MCF 10A (cell line): ENCODE results near the gene FBXW7. TPM values are rescaled to one million over a fixed set of nuclear protein-coding genes. Genes with fewer than 3 reads are reported as not detected.

Experiments used
- BruUV-seq: library from RNA; stranded (reverse); fragments of 400-500 nt; replicated peaks from 2 replicates; lab custom pipeline; 2021; lab: Mats Ljungman, UMichigan
- CTCF ChIA-PET: fragments of 300-600 bp; sonication (Branson Sonifier 250); formaldehyde crosslinking; extraction: SDS; loops from one replicate; lab custom pipeline; 2021; ENCODE audit warnings: antibody characterized with exemption, inconsistent platforms; lab: Yijun Ruan, JAX
- POLR2A ChIA-PET: fragments of 300-600, 350-650 bp; sonication (Branson Sonifier 250); formaldehyde crosslinking; extraction: SDS; loops from one replicate; lab custom pipeline; 2020; ENCODE audit warnings: antibody characterized with exemption, inconsistent platforms; lab: Yijun Ruan, JAX
- DNase-seq: peaks from one replicate; pipeline ENCODE4 v3.0.0-alpha.2; 2018; ENCODE audit not compliant: unreplicated experiment
- H3K27ac Mint-ChIP-seq: one replicate; pipeline ENCODE4 v1.8.0; 2022; ENCODE audit warnings: mild to moderate bottlenecking, low read depth, mixed read lengths; ENCODE audit not compliant: unreplicated experiment
- H3K27me3 Mint-ChIP-seq: one replicate; pipeline ENCODE4 v1.8.0; 2022; ENCODE audit warnings: mixed read lengths; ENCODE audit not compliant: insufficient read depth, unreplicated experiment
- H3K36me3 Mint-ChIP-seq: one replicate; pipeline ENCODE4 v1.8.0; 2022; ENCODE audit warnings: mild to moderate bottlenecking, moderate library complexity, mixed read lengths; ENCODE audit not compliant: insufficient read depth, unreplicated experiment
- H3K4me1 Mint-ChIP-seq: one replicate; pipeline ENCODE4 v1.8.0; 2022; ENCODE audit warnings: mixed read lengths; ENCODE audit not compliant: insufficient read depth, unreplicated experiment
- H3K4me3 Mint-ChIP-seq: one replicate; pipeline ENCODE4 v1.8.0; 2022; ENCODE audit warnings: mild to moderate bottlenecking, moderate library complexity, mixed read lengths; ENCODE audit not compliant: unreplicated experiment
- H3K9me3 Mint-ChIP-seq: one replicate; pipeline ENCODE4 v1.8.0; 2022; ENCODE audit warnings: mixed read lengths; ENCODE audit not compliant: unreplicated experiment
- CTCF ChIP-seq: fragments of 200-600 bp; IDR thresholded peaks from one replicate; pipeline ENCODE4 v1.8.0; 2022; ENCODE audit warnings: antibody characterized with exemption, mild to moderate bottlenecking; ENCODE audit not compliant: unreplicated experiment
- intact Hi-C: fragments of 100-400 bp; cut with micrococcal nuclease; formaldehyde crosslinking; loops from 2 replicates; pipeline ENCODE4 v1.14.1; 2022
- total RNA-seq: library from RNA; stranded (reverse); gene quantifications from 2 replicates; pipeline ENCODE4 v1.2.3, GENCODE V29; 2022

Gene FBXW7
- total RNA-seq, 1 experiment from 2014 or later, result 40.2 TPM

- H3K36me3 Mint-ChIP-seq, result no peaks in the 10 kb centered on the region
- no peak overlapping the region for H3K27ac Mint-ChIP-seq
- peaks cover 4% of the 10 kb centered on the region for H3K4me1 Mint-ChIP-seq
- DNase-seq, result no peak
- CTCF ChIA-PET, result interaction anchor here (0.6 kb wide), 1 partner anchor 49 kb away, joined by 3 read pairs; no protein-coding TSS in a partner anchor
- POLR2A ChIA-PET, result interaction anchor here (0.6 to 0.9 kb wide), 2 partner anchors 15 to 150 kb away, joined by 3 read pairs; no protein-coding TSS in a partner anchor
- intact Hi-C loops, result no loop called here
- no TSS peak for BruUV-seq
- no peaks in the 10 kb centered on the region for H3K9me3 Mint-ChIP-seq
- no peak for TF ChIP-seq CTCF
- H3K4me3 Mint-ChIP-seq, result no peak overlapping the region
- H3K27me3 Mint-ChIP-seq, result no peaks in the 10 kb centered on the region
Observed at GRCh38 chr4:152575533-152575932, 39.6 kb upstream of the FBXW7 start.

GRCh38 chr4:152573861-152574260 lies 38.0 kb upstream of the FBXW7 start:
- ChIA-PET POLR2A (interaction anchor here (0.6 kb wide), 1 partner anchor 814 kb away, joined by 3 read pairs; no protein-coding TSS in a partner anchor), CTCF (no interaction called here)
- H3K4me3 Mint-ChIP-seq, result no peak overlapping the region
- no peaks in the 10 kb centered on the region for H3K9me3 Mint-ChIP-seq
- H3K27ac Mint-ChIP-seq, result no peak overlapping the region
- no TSS peak for BruUV-seq
- peaks cover 4% of the 10 kb centered on the region for H3K4me1 Mint-ChIP-seq
- no peak for TF ChIP-seq CTCF
- H3K27me3 Mint-ChIP-seq, result no peaks in the 10 kb centered on the region
- no peaks in the 10 kb centered on the region for H3K36me3 Mint-ChIP-seq
- intact Hi-C loops, result no loop called here
- no peak for DNase-seq

- H3K27me3 Mint-ChIP-seq, result no peaks in the 10 kb centered on the region
- POLR2A ChIA-PET, result interaction anchor here (1.0 kb wide), 1 partner anchor 14 kb away, joined by 4 read pairs; no protein-coding TSS in a partner anchor
- H3K4me1 Mint-ChIP-seq, result peaks cover 4% of the 10 kb centered on the region
- no peak for DNase-seq
- CTCF ChIA-PET, result no interaction called here
- H3K36me3 Mint-ChIP-seq, result no peaks in the 10 kb centered on the region
- BruUV-seq, result no TSS peak
- H3K27ac Mint-ChIP-seq, result no peak overlapping the region
- intact Hi-C loops, result no loop called here
- H3K9me3 Mint-ChIP-seq, result no peaks in the 10 kb centered on the region
- H3K4me3 Mint-ChIP-seq, result no peak overlapping the region
- no peak for TF ChIP-seq CTCF
Observed at GRCh38 chr4:152572417-152573086, 36.7 kb upstream of the FBXW7 start.

- ChIA-PET CTCF (no interaction called here), POLR2A (interaction anchor here (1.0 kb wide), 1 partner anchor 13 kb away, joined by 4 read pairs; no protein-coding TSS in a partner anchor)
- no peak overlapping the region for H3K4me3 Mint-ChIP-seq
- no TSS peak for BruUV-seq
- peaks cover 4% of the 10 kb centered on the region for H3K4me1 Mint-ChIP-seq
- H3K27ac Mint-ChIP-seq, result no peak overlapping the region
- intact Hi-C loops, result no loop called here
- TF ChIP-seq CTCF, result no peak
- no peaks in the 10 kb centered on the region for H3K9me3 Mint-ChIP-seq
- no peaks in the 10 kb centered on the region for H3K27me3 Mint-ChIP-seq
- DNase-seq, result no peak
- H3K36me3 Mint-ChIP-seq, result no peaks in the 10 kb centered on the region
Observed at GRCh38 chr4:152571770-152572169, 35.9 kb upstream of the FBXW7 start.
